Activated CD8-positive, alpha-beta memory T cell treated with anti-CD3 and anti-CD28 coated beads, Interleukin-2, amount 50 U/mL, for 4 hours (primary cell): Measurements from ENCODE around the gene PLA2G2C.
A peak's percentile ranks its signal among the peaks of the same experiment; 100 is the strongest.
"Not testable (repeated sequence)": the region's sequence is repeated elsewhere in the genome, so short reads cannot be mapped to it uniquely, and the experiment has no call there.

Source experiments
- DNase-seq: peaks from one replicate; pipeline ENCODE4 v3.0.0-alpha.2; 2020

PLA2G2C gene

GRCh38 chr1:20185834-20186782, at the start of gene PLA2G2C, which contains the start of gene UBXN10:
Gene PLA2G2C, minus strand, starts transcription at chr1:20186518. Its CDS starts 9,155 bp downstream, at chr1:20177363.
Gene UBXN10, plus strand, starts transcription at chr1:20186096. Its CDS starts 4,466 bp downstream, at chr1:20190562.
- DNase-seq, result peak; percentile 29

GRCh38 chr1:20234788-20235535, 48.6 kb upstream of the PLA2G2C start:
- DNase-seq, result no peak

- no peak for DNase-seq
These were observed 47.5 kb upstream of the PLA2G2C start for GRCh38 chr1:20233866-20234265.

- DNase-seq, result no peak
These were observed 47.1 kb upstream of the PLA2G2C start for GRCh38 chr1:20233394-20233793.

- DNase-seq, result not testable (repeated sequence)
These were observed 46.2 kb upstream of the PLA2G2C start for GRCh38 chr1:20232564-20232963.

- DNase-seq, result no peak
These were observed 42.9 kb upstream of the PLA2G2C start for GRCh38 chr1:20229171-20229570.

- DNase-seq, result no peak
These were observed 42.1 kb upstream of the PLA2G2C start for GRCh38 chr1:20228314-20228825.

- no peak for DNase-seq
These were observed 41.4 kb upstream of the PLA2G2C start for GRCh38 chr1:20227704-20228103.

GRCh38 chr1:20224546-20224945, 38.2 kb upstream of the PLA2G2C start:
- no peak for DNase-seq

GRCh38 chr1:20223551-20224419, 37.5 kb upstream of the PLA2G2C start:
- no peak for DNase-seq

- no peak for DNase-seq
These were observed 36.8 kb upstream of the PLA2G2C start for GRCh38 chr1:20223106-20223505.

- no peak for DNase-seq
These were observed 33.7 kb upstream of the PLA2G2C start for GRCh38 chr1:20220036-20220435.

- DNase-seq, result not testable (repeated sequence)
These were observed 32.7 kb upstream of the PLA2G2C start for GRCh38 chr1:20219053-20219452.

- DNase-seq, result no peak
These were observed 30.3 kb upstream of the PLA2G2C start for GRCh38 chr1:20216574-20216973.

GRCh38 chr1:20215716-20216115, 29.4 kb upstream of the PLA2G2C start:
- no peak for DNase-seq

GRCh38 chr1:20212685-20213331, 26.5 kb upstream of the PLA2G2C start:
- DNase-seq, result peak; percentile 39

- no peak for DNase-seq
These were observed 25.9 kb upstream of the PLA2G2C start for GRCh38 chr1:20212085-20212684.

- DNase-seq, result no peak
These were observed 25.2 kb upstream of the PLA2G2C start for GRCh38 chr1:20211511-20211931.

- DNase-seq, result no peak
These were observed 24.6 kb upstream of the PLA2G2C start for GRCh38 chr1:20210736-20211460.

- no peak for DNase-seq
These were observed 23.2 kb upstream of the PLA2G2C start for GRCh38 chr1:20209471-20209870.

- no peak for DNase-seq
These were observed 21.2 kb upstream of the PLA2G2C start for GRCh38 chr1:20207546-20207945.
